GM23338 (cell line): ENCODE measurements around the gene SYNPO2. TPM values are rescaled to one million over a fixed set of nuclear protein-coding genes. Genes with fewer than 3 reads are reported as not detected.

Experiments used
- ATAC-seq: fragments of 200-7000 bp; cut with Tn5 transposase; 3 replicates; pipeline ENCODE4 v1.9.1; 2020
- DNase-seq: peaks from one replicate; pipeline ENCODE4 v3.0.0-alpha.2; 2015; ENCODE audit warnings: low spot score
- H2AFZ ChIP-seq: fragments of 200-600 bp; sonication (generic); 2 replicates; pipeline ENCODE4 v1.8.0; 2016; ENCODE audit warnings: antibody characterized with exemption, mild to moderate bottlenecking, moderate library complexity
- H3F3A ChIP-seq: fragments of 200-600 bp; sonication (generic); replicated peaks from 2 replicates; pipeline ENCODE4 v1.8.0; 2017; ENCODE audit warnings: antibody characterized with exemption, mixed run types, low read depth
- H3K27ac ChIP-seq: fragments of 200-600 bp; sonication (generic); 2 replicates; pipeline ENCODE4 v1.6.1; 2016; ENCODE audit warnings: low read depth
- H3K27me3 ChIP-seq: fragments of 200-600 bp; sonication (generic); 2 replicates; pipeline ENCODE4 v1.8.0; 2016; ENCODE audit warnings: mild to moderate bottlenecking, mixed run types, moderate library complexity; ENCODE audit not compliant: insufficient read depth
- H3K36me3 ChIP-seq: fragments of 200-600 bp; sonication (generic); 2 replicates; pipeline ENCODE4 v1.8.0; 2016; ENCODE audit warnings: mild to moderate bottlenecking; ENCODE audit not compliant: insufficient read depth
- H3K4me1 ChIP-seq: fragments of 200-600 bp; sonication (generic); 2 replicates; pipeline ENCODE4 v1.8.0; 2016; ENCODE audit warnings: mild to moderate bottlenecking, moderate library complexity; ENCODE audit not compliant: insufficient read depth
- H3K4me2 ChIP-seq: fragments of 200-600 bp; sonication (generic); 2 replicates; pipeline ENCODE4 v1.7.1; 2017; ENCODE audit warnings: mixed run types
- H3K4me3 ChIP-seq: fragments of 200-600 bp; sonication (generic); 2 replicates; pipeline ENCODE4 v1.6.1; 2016; ENCODE audit warnings: mixed run types
- H3K79me2 ChIP-seq: fragments of 200-600 bp; sonication (generic); replicated peaks from 2 replicates; pipeline ENCODE4 v1.8.0; 2017; ENCODE audit warnings: mild to moderate bottlenecking; ENCODE audit not compliant: insufficient read depth
- H3K9me2 ChIP-seq: fragments of 200-600 bp; sonication (generic); 2 replicates; pipeline ENCODE4 v1.8.0; 2017; ENCODE audit not compliant: insufficient read depth
- H4K20me1 ChIP-seq: fragments of 200-600 bp; sonication (generic); replicated peaks from 2 replicates; pipeline ENCODE4 v1.8.0; 2017; ENCODE audit warnings: mild to moderate bottlenecking; ENCODE audit not compliant: insufficient read depth
- H3K27ac Mint-ChIP-seq: 2 replicates; pipeline ENCODE4 v1.8.0; 2020; ENCODE audit warnings: inconsistent platforms, mild to moderate bottlenecking, moderate library complexity, mixed read lengths
- H3K27me3 Mint-ChIP-seq: 3 replicates; pipeline ENCODE4 v1.8.0; 2022; ENCODE audit warnings: low read depth, mild to moderate bottlenecking, moderate library complexity, mixed read lengths, inconsistent platforms; ENCODE audit not compliant: insufficient read depth, poor library complexity
- H3K36me3 Mint-ChIP-seq: 3 replicates; pipeline ENCODE4 v1.8.0; 2021; ENCODE audit warnings: low read depth, mild to moderate bottlenecking, inconsistent platforms, moderate library complexity, mixed read lengths
- H3K4me1 Mint-ChIP-seq: 3 replicates; pipeline ENCODE4 v1.8.0; 2020; ENCODE audit warnings: mild to moderate bottlenecking, inconsistent platforms, mixed read lengths
- H3K4me3 Mint-ChIP-seq: 3 replicates; pipeline ENCODE4 v1.8.0; 2021; ENCODE audit warnings: moderate library complexity, mild to moderate bottlenecking, inconsistent platforms, mixed read lengths
- H3K9me3 Mint-ChIP-seq: 3 replicates; pipeline ENCODE4 v1.8.0; 2020; ENCODE audit warnings: moderate library complexity, mild to moderate bottlenecking, inconsistent platforms, mixed read lengths
- CREB1 ChIP-seq: fragments of 250-450 bp; sonication (Bioruptor Pico); IDR thresholded peaks from 2 replicates; pipeline ENCODE4 v1.5.0; 2020; ENCODE audit warnings: low read depth, mild to moderate bottlenecking, moderate library complexity
- ETS1 ChIP-seq: IDR thresholded peaks from 2 replicates; pipeline ENCODE4 v1.6.1; 2016; ENCODE audit warnings: antibody characterized with exemption
- EZH2 ChIP-seq: fragments of 200-600 bp; sonication (generic); IDR thresholded peaks from one replicate; pipeline ENCODE4 v1.8.0; 2017; ENCODE audit warnings: antibody characterized with exemption, mild to moderate bottlenecking, low read depth; ENCODE audit not compliant: unreplicated experiment
- EZH2phosphoT487 ChIP-seq: fragments of 200-600 bp; sonication (generic); IDR thresholded peaks from one replicate; pipeline ENCODE4 v1.8.1; 2018; ENCODE audit warnings: antibody characterized with exemption; ENCODE audit not compliant: unreplicated experiment
- JUNB ChIP-seq: IDR thresholded peaks from one replicate; pipeline ENCODE4 v1.6.1; 2016; ENCODE audit warnings: antibody characterized with exemption; ENCODE audit not compliant: unreplicated experiment
- NANOG ChIP-seq: IDR thresholded peaks from 2 replicates; pipeline ENCODE4 v1.6.1; 2016; ENCODE audit warnings: antibody characterized with exemption, borderline replicate concordance
- POLR2AphosphoS5 ChIP-seq: IDR thresholded peaks from 2 replicates; pipeline ENCODE4 v1.6.1; 2016; ENCODE audit warnings: antibody characterized with exemption, low read depth
- REST ChIP-seq: IDR thresholded peaks from one replicate; pipeline ENCODE4 v1.6.1; 2018; ENCODE audit warnings: antibody characterized with exemption; ENCODE audit not compliant: unreplicated experiment
- STAT1 ChIP-seq: IDR thresholded peaks from one replicate; pipeline ENCODE4 v1.6.1; 2016; ENCODE audit warnings: antibody characterized with exemption; ENCODE audit not compliant: unreplicated experiment
- ZNF114 ChIP-seq: fragments of 250-450 bp; sonication (Bioruptor Pico); IDR thresholded peaks from 2 replicates; pipeline ENCODE4 v1.5.0; 2020; ENCODE audit warnings: mild to moderate bottlenecking, moderate library complexity
- ZNF331 ChIP-seq: fragments of 250-450 bp; sonication (Bioruptor Pico); IDR thresholded peaks from 2 replicates; pipeline ENCODE4 v1.5.0; 2020; ENCODE audit warnings: low read depth, mild to moderate bottlenecking, moderate library complexity
- ZNF462 ChIP-seq: fragments of 250-450 bp; sonication (Bioruptor Pico); IDR thresholded peaks from 2 replicates; pipeline ENCODE4 v1.5.0; 2020; ENCODE audit warnings: mild to moderate bottlenecking, moderate library complexity
- polyA plus RNA-seq: library from polyadenylated mRNA; unstranded; fragments of >200 nt; fragmentation: Nextera tagmentation; extraction: Ambion mirVana; gene quantifications from 2 replicates; pipeline ENCODE4 v1.2.1, GENCODE V29; 2016
- total RNA-seq: library from RNA; depleted of rRNA; stranded (reverse); fragments of >200 nt; shearing (Covaris generic); gene quantifications from 2 replicates; pipeline ENCODE4 v1.2.3, GENCODE V29; 2014
- TF ChIP-seq, protein P1 (sequence below), 2 experiments: fragments of 200-600 bp in 1 of 2; sonication (generic) in 1 of 2; conservative IDR thresholded peaks; 2 replicates each; pipeline versions ENCODE4 v1.5.1 to v1.6.1; 2016 to 2017; ENCODE audit warnings: antibody characterized with exemption in 2 of 2, low read depth in 2 of 2, mild to moderate bottlenecking in 2 of 2, moderate library complexity in 1 of 2

Gene SYNPO2
- total and polyA plus RNA-seq, 2 experiments from 2014 or later, result 2.1 to 3.4 TPM

- no peaks in the 10 kb centered on the region for H3K9me2 ChIP-seq
- ATAC-seq (peak; percentile 94), DNase-seq (peak; percentile 43)
- 0 out of 2 replicates have a peak, but pooled peaks cover 7% of the 10 kb centered on the region for H3K36me3 ChIP-seq
- no peak for TF ChIP-seq CREB1
- no peak for TF ChIP-seq STAT1
- TF ChIP-seq ETS1, result no peak
- no peak for TF ChIP-seq NANOG
- TF ChIP-seq POLR2AphosphoS5, result no peak
- TF ChIP-seq ZNF462, result no peak
- no peak for TF ChIP-seq ZNF331 (CRISPR knock-in tag)
- TF ChIP-seq, protein P1, sequence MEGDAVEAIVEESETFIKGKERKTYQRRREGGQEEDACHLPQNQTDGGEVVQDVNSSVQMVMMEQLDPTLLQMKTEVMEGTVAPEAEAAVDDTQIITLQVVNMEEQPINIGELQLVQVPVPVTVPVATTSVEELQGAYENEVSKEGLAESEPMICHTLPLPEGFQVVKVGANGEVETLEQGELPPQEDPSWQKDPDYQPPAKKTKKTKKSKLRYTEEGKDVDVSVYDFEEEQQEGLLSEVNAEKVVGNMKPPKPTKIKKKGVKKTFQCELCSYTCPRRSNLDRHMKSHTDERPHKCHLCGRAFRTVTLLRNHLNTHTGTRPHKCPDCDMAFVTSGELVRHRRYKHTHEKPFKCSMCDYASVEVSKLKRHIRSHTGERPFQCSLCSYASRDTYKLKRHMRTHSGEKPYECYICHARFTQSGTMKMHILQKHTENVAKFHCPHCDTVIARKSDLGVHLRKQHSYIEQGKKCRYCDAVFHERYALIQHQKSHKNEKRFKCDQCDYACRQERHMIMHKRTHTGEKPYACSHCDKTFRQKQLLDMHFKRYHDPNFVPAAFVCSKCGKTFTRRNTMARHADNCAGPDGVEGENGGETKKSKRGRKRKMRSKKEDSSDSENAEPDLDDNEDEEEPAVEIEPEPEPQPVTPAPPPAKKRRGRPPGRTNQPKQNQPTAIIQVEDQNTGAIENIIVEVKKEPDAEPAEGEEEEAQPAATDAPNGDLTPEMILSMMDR (conservative IDR thresholded peaks at IDR 0.05; ENCODE audit: low read depth in 2 of 2), result no peak
- no peak for TF ChIP-seq EZH2phosphoT487
- no peak for TF ChIP-seq ZNF114
- TF ChIP-seq JUNB, result no peak
- TF ChIP-seq EZH2, result no peak
- no peak for TF ChIP-seq REST
- peak overlapping the region; percentile 80 for H3K4me3 ChIP-seq
- H3K27ac ChIP-seq, result no peak overlapping the region
- Mint-ChIP-seq H3K4me1 (peaks cover 15% of the 10 kb centered on the region), H3K36me3 (peaks cover 16% of the 10 kb centered on the region), H3K27ac (no peak overlapping the region), H3K9me3 (peaks cover 26% of the 10 kb centered on the region), H3K4me3 (peak overlapping the region; percentile 86), H3K27me3 (peaks cover 16% of the 10 kb centered on the region)
- H2AFZ ChIP-seq, result peak overlapping the region; percentile 67; the same call in 1 of the 2 replicates
- H3K27me3 ChIP-seq, result peaks cover 7% of the 10 kb centered on the region; the same call in 1 of the 2 replicates
- H4K20me1 ChIP-seq, result no peaks in the 10 kb centered on the region
- no peaks in the 10 kb centered on the region for H3K79me2 ChIP-seq
- peaks cover 24% of the 10 kb centered on the region for H3K4me1 ChIP-seq
- peak overlapping the region; percentile 85 for H3K4me2 ChIP-seq
- no peaks in the 10 kb centered on the region for H3F3A ChIP-seq
These were observed 179.9 kb downstream of the SYNPO2 start for GRCh38 chr4:119068529-119068962.
